GM12878 (cell line): ENCODE results near the gene THUMPD3.

Source experiments
- CTCF ChIP-seq, 3 experiments: IDR thresholded peaks in 2 of 3; conservative IDR thresholded peaks in 1 of 3; 2 replicates each; pipeline ENCODE4 v1.5.1; 2011; ENCODE audit warnings: low read depth in 3 of 3, low read length in 3 of 3, mild to moderate bottlenecking in 3 of 3, control low read depth in 2 of 3, moderate library complexity in 2 of 3, inconsistent platforms in 1 of 3, mixed read lengths in 1 of 3; ENCODE audit not compliant: control insufficient read depth in 2 of 3, insufficient read depth in 1 of 3; ENCODE audit errors: extremely low read depth in 1 of 3
- DPF2 ChIP-seq: fragments of 450-650 bp; IDR thresholded peaks from 2 replicates; pipeline ENCODE4 v1.6.1; 2017; ENCODE audit warnings: mild to moderate bottlenecking
- EP300 ChIP-seq, 2 experiments: fragments of 150-350 bp in 1 of 2; IDR thresholded peaks; 2 replicates each; pipeline ENCODE4 v1.6.1; 2011 to 2012; ENCODE audit warnings: low read depth in 2 of 2, low read length in 2 of 2, borderline replicate concordance in 1 of 2, improper control_type of control experiment in 1 of 2, inconsistent platforms in 1 of 2; ENCODE audit not compliant: control insufficient read depth in 1 of 2
- IRF5 ChIP-seq: fragments of 450-650 bp; IDR thresholded peaks from 2 replicates; pipeline ENCODE4 v1.6.1; 2017; ENCODE audit warnings: borderline replicate concordance
- MXI1 ChIP-seq: fragments of 150-350 bp; IDR thresholded peaks from 2 replicates; pipeline ENCODE4 v1.6.1; 2011; ENCODE audit warnings: low read depth, mild to moderate bottlenecking, inconsistent platforms, low read length, improper control_type of control experiment
- PAX5 ChIP-seq: IDR thresholded peaks from 2 replicates; pipeline ENCODE4 v1.6.1; 2011; ENCODE audit warnings: low read depth, low read length, borderline replicate concordance
- POLR2A ChIP-seq: IDR thresholded peaks from 2 replicates; pipeline ENCODE4 v1.6.1; 2011; ENCODE audit warnings: low read depth, mild to moderate bottlenecking, low read length
- ZBTB33 ChIP-seq: fragments of 450-650 bp; IDR thresholded peaks from 2 replicates; pipeline ENCODE4 v1.6.1; 2017; ENCODE audit warnings: mild to moderate bottlenecking

GRCh38 chr3:9390265-9390888, 27.5 kb downstream of the THUMPD3 start:
- no peak for TF ChIP-seq CTCF (IDR thresholded peaks at IDR 0.05 in 2 of 3, conservative IDR thresholded peaks at IDR 0.05 in 1 of 3; ENCODE audit: control insufficient read depth in 2 of 3, extremely low read depth in 1 of 3, insufficient read depth in 1 of 3, low read depth in 3 of 3, low read length in 3 of 3)
- TF ChIP-seq MXI1, result no peak
- no peak for TF ChIP-seq IRF5
- no peak for TF ChIP-seq DPF2
- TF ChIP-seq EP300 (IDR thresholded peaks at IDR 0.05; ENCODE audit: borderline replicate concordance in 1 of 2, control insufficient read depth in 1 of 2, low read depth in 2 of 2, low read length in 2 of 2), result no peak
- no peak for TF ChIP-seq ZBTB33
- no peak for TF ChIP-seq PAX5
- no peak for TF ChIP-seq POLR2A
